T follicular helper cell (primary cell): ENCODE data around the gene SMIM15.

Source experiments
- DNase-seq: peaks from one replicate; pipeline ENCODE4 v3.0.0-alpha.2; 2020; ENCODE audit warnings: low read depth

SMIM15 gene

DNA sequence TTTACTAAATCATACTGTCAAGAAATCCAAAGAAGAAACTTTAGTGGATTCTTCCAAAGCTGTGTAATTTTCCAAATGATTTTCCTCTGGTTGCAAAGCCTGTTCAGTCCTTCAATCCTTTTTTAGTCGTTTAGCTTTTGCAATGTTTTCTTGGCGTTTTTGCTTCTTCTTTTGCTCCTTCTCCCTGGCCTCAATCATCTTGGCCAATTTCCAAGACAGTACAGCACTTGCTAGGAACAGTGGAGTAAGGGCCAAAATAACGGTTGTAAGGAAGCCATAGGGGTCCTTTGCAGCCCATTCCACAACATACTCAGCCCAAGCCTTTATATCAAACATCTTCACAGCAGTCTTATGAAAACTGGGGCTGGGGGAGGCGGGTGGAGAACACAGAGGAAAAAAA lies 2.4 kb downstream of the SMIM15 start:
- no peak for DNase-seq

DNA sequence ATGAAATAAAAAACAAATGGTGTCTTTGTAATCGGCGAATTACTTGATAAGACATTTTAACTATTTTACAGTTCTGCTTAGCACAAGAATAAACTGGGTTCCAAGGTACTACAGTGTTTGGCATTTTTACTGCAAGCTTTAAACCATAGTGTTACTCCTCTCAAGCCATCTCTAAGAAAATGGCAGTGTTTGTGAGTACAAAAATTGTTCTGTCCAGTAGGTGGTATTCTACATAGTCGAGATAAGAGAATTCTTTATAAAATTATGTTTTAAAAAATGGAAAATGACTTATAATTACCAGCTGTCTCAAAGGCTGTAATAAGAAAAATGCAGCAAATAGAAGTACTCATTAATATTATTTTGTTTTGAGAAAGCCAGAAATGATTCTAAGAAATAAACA lies 3.2 kb downstream of the SMIM15 start:
- no peak for DNase-seq

DNA sequence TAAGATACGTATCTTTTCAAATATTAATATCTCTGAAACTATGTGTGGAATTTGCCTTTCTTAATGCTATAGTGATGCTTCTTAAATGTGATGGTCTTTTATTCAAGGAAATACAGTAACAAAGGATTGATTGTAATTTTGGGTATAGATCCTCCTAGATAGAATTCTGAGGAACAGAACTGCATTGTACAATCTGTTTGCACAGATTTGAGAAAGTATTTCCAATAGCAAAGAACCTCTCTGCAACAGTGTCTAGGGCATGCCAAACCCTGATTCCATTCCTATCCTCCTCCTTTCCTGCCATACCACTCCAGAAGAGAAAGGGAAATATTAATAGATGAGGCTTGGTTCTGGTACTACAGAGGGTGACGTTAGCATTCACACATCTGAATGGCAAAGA lies 10.4 kb downstream of the SMIM15 start:
- no peak for DNase-seq

DNA sequence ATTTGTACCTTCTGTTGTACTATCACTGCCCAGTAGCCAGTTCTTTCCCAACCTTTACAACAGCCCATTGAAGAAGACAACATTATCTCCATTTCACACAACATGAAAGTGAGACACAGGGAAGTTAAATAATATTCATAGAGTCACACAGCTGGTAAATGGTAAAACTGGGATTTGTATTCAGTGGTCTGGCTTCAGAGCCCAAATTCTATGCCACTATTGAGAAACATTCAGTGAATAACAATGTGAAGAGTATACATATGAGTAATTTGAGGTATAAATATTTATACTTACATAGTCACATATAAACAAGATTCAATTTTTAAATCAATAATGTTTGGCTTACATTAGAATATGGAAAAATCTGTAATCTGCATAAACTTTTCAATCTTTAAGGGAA lies 13.8 kb downstream of the SMIM15 start:
- no peak for DNase-seq

DNA sequence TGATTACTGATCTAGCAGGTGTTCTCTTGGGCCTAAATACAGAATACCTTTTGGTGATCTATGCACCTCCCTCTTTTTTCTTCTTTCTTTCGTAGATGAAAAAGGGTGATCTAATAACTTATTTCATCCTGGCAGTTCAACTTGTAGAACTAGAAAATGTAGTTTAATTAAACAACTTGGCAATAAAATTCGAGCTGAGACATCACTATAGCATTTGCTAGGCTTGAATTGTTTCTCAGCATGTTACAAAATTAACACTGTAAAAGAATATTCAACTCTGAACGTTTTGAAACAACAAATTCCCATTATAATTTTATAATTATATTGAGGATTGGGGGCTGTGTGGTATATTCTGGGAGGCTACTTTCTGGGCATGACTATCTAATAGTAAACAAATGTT lies 19.5 kb downstream of the SMIM15 start:
- no peak for DNase-seq

DNA sequence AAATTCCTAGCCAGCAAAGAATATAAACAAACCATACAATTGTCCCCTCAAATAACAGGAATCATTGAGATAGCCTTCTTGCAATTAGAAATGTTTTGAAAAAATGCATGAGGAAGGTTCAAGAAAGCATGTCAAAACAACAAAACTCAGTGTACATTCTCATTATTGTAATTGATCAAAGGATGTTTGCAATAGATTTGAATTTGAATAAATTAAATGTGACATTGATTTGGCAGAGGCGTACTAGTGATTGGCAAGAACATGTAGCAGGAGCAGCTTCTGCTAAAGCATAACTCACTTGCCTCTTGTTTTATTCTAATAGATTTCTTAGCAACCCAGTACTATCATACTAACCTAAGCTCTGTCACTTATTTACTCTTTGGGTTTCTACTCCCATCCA lies 19.9 kb downstream of the SMIM15 start:
- DNase-seq, result no peak

DNA sequence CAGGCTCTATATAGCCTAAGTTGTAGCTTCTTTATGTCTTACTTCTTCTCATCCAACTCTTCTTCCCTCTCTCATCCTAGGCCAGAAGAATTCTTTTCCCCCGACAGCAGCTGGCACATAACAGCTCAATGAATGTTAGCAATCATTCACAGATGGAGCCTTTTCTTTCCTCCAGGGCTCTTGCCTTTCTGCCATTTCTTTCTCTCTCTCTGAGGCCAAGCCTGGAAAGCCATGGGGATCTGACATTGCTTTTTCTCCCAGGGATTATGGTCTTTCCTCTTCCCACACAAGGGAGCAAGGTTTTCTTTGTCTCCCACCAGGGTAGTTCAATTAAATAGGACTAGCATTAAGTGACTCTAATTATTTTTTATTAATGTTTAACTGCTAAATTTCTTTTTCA lies 20.5 kb downstream of the SMIM15 start:
- DNase-seq, result no peak

DNA sequence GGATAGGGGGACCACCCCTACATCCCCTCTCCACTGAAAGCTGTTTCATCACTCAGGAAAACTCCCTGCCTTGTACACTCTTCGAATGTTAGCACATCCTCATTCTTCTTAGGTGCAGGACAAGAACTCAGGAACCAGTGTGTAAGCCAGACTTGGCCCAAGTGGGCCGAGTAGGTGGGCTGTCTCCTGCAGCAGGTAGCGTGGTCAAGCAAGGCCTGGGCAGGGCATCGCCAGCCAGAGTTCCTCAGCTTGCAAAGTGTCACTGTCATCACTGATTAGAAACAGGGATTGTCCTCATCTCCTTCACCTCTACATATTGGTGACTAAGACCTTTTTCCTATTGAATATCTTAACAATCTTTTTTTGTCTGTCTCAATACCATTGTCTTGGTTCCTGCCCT lies 22.3 kb downstream of the SMIM15 start:
- DNase-seq, result no peak

DNA sequence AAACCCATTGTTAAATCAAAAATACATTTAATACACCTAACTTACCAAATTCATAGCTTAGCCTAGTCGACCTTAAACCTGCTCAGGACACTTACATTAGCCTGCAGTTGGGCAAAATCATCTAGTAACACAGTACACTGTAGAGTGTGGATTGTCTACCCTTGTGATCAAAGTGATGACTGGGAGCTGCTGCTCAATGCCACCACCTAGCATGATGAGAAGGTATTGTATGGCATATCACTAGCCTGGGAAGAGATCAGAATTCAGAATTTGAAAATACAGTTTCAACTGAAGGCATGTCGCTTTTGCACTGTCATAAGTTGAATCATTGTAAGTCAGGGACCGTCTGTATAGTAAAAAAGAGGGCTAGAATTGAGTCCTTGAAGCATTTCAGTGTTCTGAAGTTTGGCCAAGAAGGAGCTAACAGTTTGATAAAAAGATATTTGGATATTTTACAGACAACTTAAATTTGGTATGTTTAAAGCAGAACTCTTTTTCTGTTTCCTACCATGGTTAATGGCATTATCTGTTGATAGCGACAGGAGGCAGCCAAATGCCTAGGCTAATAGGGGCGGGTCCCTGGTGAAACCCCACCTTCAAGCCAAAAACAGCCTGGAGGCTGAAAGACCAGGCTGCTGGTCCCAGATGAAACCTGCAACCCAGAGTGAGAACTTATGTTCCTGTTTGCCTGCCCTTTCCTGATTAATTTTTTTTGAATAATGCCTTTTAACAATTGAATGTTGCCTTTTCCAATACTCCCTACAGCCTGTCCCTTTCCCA lies 23.0 kb downstream of the SMIM15 start:
- no peak for DNase-seq

DNA sequence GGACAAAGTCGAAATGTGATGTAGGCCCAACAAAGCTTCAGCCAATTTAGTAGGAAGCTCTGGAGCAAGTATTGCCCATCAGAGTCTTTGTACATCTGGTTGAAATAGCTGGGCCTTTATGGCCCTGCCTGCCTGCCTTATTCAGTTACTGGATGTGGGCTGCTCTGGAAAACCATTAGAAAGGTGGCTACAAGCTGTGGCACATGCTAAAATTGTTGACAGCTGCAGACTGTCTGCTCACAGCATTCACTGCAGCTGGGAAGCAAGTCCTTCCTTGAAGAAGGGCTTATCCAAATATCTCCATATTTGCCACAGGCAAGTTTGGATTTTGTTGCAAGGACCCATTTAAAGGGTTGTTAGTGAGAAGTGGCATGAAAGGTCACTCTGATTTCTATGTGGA lies 24.4 kb downstream of the SMIM15 start:
- DNase-seq, result no peak

DNA sequence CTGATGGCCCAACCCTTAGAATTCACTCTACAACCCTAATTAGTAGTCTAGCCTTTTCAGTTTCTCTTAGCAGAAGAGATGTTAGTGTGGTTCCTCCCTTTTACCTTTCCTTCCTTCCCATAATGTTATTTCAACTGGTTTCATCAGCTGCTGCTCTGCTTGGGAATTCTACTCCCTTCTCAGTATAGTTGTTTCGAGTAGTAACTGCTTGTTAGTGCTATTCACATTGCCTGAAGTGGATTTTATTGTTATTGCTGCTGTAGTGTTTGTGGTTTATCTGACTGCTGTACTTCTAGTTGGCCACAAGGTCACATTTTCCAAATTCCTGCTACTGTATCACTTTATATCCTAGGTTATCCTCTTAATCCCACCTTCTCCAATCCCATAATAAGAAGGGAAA lies 29.7 kb downstream of the SMIM15 start:
- no peak for DNase-seq

DNA sequence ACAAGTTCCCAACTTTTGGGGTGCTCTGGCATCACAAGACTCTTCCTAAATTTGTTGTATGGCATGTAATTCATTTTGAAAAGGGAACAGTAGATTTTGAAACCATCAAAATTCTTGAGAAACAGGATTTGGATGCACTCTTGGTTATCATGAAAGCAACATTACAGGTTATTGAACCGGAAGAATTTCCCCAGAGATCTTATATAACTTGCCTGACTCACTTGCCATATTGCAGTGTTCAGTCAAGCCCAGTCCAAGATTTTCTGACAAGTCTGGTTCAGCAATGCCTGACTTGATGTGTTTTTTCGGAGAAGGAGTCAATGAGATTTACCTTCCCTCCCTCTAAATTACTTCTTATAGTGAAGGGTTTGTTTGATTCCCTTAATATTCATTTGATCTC lies 32.0 kb downstream of the SMIM15 start:
- no peak for DNase-seq

DNA sequence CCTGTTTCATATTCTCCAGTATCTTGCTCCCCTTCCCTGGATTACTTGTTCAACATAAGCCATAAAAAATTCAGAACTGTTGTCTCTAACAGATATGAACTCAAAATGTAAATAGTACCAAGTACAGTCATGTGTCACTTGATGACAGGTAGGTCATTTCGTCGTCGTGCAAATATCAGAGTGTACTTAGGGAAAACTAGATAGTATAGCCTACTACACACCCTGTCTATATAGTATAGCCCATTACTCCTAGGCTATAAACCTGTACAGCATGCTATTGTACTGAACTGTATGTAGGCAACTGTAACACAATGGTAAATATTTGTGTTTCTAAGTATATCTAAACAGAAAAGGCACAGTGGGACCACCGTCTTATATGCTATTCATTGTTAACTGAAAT lies 39.1 kb downstream of the SMIM15 start:
- DNase-seq, result no peak

DNA sequence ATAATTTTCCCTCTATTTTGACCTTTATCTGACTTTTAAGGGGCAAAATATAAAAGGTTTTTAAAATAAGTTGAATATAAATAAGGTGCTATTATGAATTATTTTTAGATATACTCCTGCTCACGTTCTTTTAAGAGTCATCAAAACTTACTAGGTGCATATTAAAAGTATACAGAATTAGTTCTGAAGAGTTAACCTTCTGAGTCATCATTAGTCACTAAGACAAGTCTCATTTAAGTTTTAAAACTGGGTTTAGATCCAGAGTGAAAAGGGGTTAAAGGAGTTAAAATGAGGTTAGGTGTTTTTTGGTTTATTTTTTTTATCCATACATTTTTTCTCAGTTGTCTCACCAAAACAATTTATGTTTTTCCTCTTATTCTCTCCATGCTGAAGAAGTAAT lies 41.7 kb downstream of the SMIM15 start:
- DNase-seq, result no peak

DNA sequence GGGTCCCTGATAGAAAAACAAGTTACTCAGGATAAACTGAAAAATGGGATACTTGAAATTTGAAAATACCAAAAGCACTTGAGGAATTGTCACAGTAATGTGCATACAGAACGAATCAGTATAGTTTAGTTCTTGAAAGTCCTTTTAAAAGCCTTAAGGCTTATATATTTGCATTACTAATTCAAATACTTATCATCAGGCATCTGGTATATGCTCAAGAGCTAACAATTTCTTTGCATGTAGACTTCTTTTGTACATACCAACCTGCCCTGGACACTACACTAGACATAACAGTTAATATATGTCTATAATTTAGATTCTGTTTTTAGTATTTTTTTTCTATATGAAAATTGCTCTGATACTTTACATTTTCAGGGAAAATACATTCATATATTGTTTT lies 43.2 kb downstream of the SMIM15 start:
- no peak for DNase-seq

DNA sequence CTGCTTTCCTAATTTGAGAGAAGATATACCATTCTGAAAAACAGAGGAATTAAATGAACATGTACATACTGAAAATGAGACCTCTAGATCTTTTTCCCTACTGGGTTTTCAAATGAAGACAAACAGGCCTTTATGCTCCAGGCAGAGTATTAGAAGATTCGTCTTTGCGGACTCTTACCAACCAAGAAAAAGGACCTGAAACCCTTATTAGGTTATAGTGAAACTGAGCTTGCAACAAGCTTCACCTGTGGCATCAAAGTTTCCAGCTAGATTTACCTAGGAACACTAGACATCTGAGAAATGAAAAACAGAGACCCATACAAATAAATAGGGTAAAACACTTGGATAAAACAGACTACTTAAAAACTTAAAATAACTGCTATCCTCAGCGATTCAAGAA lies 46.3 kb downstream of the SMIM15 start:
- no peak for DNase-seq

DNA sequence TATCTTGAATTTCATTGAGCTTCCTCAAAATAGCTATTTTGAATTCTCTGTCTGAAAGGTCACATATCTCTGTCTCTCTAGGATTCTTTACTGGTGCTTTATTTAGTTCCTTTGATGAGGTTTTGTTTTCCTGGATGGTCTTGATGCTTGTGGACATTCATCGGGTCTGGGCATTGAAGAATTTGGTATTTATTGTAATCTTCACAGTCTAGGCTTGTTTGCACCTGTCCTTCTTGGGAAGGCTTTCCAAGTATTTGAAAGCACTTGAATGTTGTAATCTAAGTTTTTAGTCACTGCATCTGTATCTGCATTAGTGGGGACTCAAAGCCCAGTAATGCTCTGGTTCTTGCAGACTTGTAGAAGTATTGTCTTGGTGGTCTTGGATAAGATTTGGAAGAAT lies 47.8 kb downstream of the SMIM15 start:
- no peak for DNase-seq
